GM18508 (cell line): ENCODE data around the gene SLC17A4.

Source experiments
- ATAC-seq: cut with Tn5 transposase; IDR thresholded peaks from one replicate; pipeline ENCODE4 v1.9.1; 2021; ENCODE audit warnings: moderate number of reproducible peaks; ENCODE audit not compliant: insufficient read depth, unreplicated experiment

The SLC17A4 gene

DNA sequence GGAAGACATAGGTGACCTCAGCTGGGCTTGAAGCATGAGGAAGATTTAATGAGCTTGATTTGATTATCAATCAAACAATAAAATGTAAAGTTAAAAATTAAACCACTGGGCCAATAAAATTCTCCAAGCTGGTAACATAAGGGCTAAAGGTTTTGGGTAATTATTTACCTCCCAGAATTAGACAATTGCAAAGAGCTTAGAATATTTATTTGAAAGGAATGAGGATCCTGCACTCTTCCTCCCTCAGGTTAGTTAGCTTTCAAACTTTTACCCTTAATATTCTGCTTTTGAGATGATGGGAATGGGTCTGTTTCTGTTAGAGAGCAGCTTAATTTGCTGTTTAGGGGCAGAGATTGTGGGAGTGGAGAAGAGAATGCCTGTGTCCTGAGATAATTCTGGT, at the start of gene SLC17A4:
TSS of gene SLC17A4 (plus strand) at position 208 of the 400 bp plus-strand sequence. CDS start 7,221 bp downstream, outside the sequence.
- ATAC-seq, result no peak

DNA sequence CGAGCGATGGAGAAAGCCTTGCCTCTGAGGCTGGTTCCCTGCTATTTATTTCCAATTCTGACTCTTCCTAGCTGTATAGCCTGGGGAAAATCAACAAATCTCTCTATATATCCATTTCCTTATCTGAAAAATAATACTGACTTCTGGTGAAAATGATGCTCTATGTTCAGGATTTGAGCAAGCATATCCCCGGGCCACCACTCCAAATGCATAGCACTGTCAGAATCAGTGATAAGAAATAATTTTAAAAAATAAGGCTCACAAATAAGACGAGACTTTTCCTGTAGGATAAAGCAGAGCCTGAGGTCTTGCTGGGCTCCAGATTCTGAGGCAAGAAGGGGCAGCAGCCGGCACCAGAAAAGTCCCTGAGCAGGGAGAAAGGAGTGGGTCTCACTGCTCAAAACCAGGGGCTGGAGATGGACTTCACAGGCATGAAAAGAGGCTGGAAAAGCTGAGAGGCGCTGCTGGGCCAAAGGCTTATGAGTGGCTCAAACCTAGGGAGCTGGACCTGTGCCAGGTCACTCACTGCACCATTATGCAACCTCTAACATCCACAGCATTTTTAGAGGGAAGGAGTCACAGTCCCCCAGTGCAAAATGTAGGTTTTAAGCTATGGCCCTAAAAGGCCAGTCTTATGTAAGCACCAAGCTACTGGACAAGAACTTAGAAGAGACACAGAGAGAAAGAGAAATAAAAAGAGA, 48.1 kb upstream of the SLC17A4 start:
- no peak for ATAC-seq

DNA sequence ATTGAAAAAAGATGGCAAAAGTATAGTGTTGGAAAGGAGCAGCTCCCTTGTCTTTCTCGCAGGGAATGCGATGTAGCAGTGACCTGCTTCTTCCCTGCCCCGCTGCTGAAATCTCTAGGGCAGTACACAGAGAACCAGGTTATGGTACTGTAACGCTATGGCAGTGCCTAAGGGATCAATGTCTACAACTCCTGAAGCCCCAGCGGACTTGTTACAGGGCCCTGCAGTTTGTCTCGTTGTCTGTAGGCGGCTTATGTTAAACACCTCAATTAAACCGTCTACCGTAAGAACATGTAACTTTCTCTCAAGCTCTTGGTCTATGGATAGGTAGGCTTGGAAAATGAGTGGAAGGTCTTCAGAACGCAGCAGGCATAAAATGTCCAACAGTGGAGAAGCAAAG, 44.8 kb upstream of the SLC17A4 start:
- no peak for ATAC-seq

DNA sequence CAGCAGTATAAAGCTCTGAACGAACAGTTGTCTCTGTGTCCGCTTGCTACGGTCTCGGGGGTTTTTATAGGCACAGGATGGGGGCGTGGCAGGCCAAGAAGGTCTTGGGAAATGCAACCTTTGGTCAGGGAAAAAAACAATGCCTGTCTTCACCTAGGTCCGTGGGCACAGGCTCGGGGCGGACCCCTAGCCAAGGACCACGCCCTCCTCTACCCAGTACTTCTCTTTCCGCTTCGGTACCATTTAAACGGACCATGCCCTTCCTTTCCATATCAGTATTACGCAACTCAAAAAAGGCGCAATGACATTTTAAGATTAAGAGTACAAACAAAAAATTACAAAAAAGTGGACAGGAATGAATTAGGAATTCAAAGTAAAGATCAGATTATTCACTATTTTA, 44.3 kb upstream of the SLC17A4 start:
- ATAC-seq, result no peak

DNA sequence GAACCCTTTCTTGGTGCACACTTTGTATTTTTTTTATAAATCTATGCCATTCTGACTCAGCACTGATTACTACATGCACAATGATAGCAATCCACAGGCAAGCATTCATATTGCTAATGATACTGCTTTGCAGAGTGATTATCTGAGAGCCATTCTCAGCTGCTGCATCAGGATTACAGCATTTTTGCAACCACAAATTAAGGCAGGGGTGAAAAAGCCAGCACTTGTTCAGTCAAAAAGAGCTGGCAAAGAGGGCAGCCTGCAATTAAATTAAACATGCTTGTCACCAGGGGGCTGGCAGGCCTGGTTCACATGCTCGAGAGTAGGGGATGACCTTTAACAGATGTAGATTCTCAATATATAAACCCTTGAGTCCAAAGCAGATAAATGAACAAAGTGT, 40.7 kb upstream of the SLC17A4 start:
- ATAC-seq, result no peak

GRCh38 chr6:25714765-25715164, 39.8 kb upstream of the SLC17A4 start:
- ATAC-seq, result no peak

DNA sequence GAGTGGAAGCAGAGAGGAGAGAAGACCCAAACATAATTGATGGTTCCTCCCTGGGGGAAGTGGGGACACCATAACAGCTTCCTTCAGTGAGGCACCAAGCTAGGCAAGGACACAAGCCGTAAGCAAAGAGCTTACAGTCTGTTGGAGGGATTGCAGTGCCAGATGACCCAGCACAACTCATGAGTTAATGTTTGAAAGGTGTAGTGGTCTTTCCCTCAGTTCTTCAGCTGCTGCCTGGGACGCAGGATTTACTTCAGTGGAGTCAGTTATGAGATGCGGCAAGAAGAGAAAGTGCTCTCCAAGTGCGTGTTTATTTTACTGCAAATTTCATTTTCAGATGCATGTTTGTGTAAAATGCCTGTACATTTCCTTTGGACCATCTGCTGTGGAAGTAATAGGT, 38.7 kb upstream of the SLC17A4 start:
- ATAC-seq, result no peak

- no peak for ATAC-seq
Measured at GRCh38 chr6:25717866-25718740, 36.4 kb upstream of the SLC17A4 start.

DNA sequence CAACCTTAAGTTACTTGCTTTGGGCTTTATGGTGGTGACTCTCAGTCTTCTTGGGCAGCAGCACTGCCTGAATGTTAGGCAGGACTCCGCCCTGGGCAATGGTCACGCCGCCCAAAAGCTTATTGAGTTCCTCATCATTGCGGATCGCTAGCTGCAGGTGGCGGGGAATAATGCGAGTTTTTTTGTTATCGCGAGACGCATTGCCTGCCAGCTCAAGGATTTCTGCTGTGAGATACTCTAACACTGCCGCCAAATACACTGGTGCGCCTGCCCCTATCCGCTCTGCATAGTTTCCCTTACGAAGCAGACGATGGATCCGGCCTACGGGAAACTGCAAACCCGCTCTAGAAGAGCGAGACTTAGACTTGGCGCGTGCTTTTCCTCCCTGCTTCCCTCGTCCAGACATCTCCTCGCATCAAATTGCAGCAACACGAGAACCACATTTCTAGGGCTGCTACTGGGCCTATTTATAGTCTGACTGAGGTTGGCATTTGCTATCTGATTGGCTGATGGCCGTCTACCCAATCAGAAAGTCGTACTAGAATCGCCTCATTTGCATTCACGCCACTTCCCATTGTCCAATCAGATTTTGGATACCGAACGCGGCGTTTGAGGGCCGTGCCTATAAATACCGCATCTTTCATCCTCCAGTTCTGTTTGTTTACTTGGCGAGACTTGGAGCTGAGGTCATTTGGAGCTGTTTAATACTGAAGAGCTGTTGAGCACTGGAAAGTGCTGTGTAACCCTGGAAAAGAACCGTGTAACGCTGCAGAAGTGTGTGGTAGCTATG, 28.2 kb upstream of the SLC17A4 start:
- ATAC-seq, result no peak

DNA sequence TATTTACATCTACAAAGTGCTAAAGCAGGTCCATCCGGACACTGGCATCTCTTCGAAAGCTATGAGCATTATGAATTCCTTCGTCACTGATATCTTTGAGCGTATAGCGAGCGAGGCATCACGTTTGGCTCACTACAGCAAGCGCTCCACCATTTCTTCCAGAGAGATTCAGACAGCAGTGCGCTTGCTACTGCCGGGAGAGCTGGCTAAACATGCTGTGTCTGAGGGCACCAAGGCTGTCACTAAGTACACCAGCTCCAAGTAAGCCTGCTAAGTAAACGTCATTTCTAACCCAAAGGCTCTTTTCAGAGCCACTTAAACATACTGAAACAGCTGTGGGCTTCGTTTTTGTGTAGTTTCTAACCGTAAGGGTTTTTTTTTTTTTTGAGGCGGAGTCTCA, 27.5 kb upstream of the SLC17A4 start:
- no peak for ATAC-seq

DNA sequence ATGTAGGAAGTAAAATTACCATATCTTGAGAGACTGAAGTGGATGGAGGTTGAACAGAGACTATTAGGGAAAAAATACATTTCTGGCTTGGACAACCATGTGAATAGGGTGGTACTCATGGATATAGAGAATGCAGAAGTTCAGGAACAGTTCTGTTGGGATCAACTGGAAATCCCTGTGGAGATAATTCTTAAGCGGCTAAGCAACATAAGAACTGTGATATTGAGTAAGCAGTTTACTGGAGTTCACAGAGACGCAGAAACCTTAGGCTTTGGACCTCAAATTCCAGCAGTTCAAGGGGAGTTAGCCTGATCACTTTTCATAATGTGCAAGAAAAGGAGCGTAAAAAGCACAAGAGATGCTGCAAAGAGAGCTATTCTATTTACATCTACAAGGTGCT, 23.6 kb upstream of the SLC17A4 start:
- no peak for ATAC-seq

- no peak for ATAC-seq
Measured at GRCh38 chr6:25731721-25732120, 22.8 kb upstream of the SLC17A4 start.

DNA sequence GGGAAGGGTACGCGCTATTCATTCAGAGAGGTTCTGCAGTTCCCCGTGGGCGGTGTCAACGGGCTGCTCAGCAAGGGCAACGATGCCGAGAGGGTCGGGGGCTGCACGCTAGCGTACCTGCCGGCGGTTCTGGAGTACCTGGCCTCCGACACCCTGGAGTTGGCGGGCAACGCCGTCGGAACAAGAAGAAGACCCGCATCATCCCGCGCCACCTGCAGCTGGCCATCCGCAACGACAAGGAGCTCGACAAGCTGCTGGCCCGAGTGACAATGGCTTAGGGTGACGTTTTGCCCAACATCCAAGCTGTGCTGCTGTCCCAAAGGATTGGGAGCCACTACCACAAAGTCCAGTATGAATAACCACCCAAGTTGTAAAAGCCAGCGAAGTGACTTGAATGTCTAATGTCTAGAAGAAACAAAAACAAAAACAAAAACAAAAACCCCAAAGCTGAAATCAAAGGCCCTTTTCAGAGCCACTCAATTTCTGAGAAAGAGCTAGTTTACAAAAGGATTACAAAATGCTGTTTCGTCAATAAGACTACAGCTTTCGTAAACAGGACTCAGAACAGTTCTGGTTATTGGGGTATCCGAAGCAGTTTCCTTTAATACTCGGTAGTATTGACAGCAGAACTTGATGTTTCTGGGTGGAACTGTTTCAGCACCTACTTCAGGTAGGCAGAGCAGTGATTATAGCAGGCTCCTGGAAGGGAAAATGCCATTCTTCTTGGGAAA, 21.9 kb upstream of the SLC17A4 start:
- ATAC-seq, result no peak

GRCh38 chr6:25735261-25735660, 19.3 kb upstream of the SLC17A4 start:
- ATAC-seq, result no peak

DNA sequence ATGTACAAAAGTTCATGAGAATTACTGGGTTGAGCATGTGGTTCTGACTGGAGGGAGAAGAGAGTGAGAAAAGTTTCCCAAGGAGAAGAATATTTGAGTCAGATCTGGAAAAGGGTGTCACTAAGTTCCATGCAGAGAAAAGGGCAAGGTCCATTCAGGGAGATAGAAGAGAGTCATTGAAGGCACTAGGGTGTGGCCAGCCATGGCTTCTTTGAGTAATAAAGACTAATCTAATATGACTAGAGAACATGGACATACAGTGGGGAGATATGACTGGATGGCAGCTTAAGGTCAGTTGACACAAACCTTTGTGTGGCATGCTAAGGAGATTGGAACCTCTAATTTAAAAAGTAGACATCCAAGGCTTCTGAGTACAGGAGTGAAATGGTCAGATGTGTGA, 10.7 kb upstream of the SLC17A4 start:
- ATAC-seq, result no peak

DNA sequence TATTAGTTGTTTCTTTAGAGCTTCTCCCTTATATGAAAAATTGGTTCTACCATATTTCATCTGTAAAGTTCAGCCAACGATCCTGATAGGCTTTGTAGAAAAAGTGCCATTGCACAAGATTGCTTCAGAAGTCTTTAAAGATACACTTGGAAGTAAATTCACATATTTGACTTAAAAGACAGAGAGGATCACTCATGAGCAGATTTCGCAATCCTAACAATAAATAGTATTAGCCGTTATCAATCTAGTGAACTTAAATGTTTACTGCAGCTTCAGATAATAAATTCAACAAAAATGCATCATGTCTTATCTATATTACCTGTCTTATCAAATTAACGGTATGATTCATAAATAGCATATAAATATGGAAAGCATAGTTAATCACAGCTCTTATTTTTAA, 8.7 kb upstream of the SLC17A4 start:
- ATAC-seq, result no peak

DNA sequence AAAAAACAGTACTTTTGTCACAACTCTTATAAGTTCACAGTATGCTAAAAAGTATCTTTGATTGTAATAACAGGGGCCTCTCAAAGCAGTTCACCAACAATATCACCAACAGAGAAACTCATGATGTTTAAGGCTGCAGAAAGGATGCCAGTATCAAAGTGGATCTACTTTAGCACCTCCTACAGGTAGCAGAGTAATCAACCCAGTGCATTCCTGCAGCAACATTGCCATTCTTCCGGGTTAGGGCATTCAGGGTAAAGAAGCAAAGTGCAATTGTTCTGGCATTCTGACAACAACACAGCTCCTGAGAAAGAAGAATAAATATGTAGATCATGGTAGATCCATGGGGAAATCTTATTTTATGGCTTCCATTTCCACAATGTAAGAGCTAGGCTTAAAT, 7.6 kb upstream of the SLC17A4 start:
- ATAC-seq, result no peak

- ATAC-seq, result no peak
Measured at GRCh38 chr6:25747477-25747876, 7.1 kb upstream of the SLC17A4 start.

GRCh38 chr6:25748049-25748448, 6.5 kb upstream of the SLC17A4 start:
- ATAC-seq, result no peak
